A549 (cell line): ENCODE results near the gene ADGRG6.

Source experiments
- EP300 ChIP-seq, 2 experiments: fragments of >200 bp; sonication (Bioruptor Twin); formaldehyde crosslinking; IDR thresholded peaks; 2 replicates in 1 of 2; 3 replicates in 1 of 2; pipeline ENCODE4 v1.6.1; 2016 to 2017
- JUNB ChIP-seq: fragments of >200 bp; sonication (Bioruptor Twin); formaldehyde crosslinking; IDR thresholded peaks from 2 replicates; pipeline ENCODE4 v1.6.1; 2016
- MAFK ChIP-seq: fragments of 450-650 bp; IDR thresholded peaks from 2 replicates; pipeline ENCODE4 v1.6.1; 2014; ENCODE audit not compliant: partially characterized antibody
- POLR2A ChIP-seq: IDR thresholded peaks from 2 replicates; pipeline ENCODE4 v1.6.1; 2012; ENCODE audit warnings: mild to moderate bottlenecking, low read length
- POLR2AphosphoS2 ChIP-seq: conservative IDR thresholded peaks from 2 replicates; pipeline ENCODE4 v1.6.1; 2012; ENCODE audit warnings: low read length, improper control_type of control experiment, inconsistent platforms
- TF ChIP-seq, protein P1 (sequence below): fragments of >200 bp; sonication (Bioruptor Twin); formaldehyde crosslinking; IDR thresholded peaks from 3 replicates; pipeline ENCODE4 v1.5.1; 2016
- TF ChIP-seq, protein P2 (sequence below): fragments of 200-600 bp; sonication (generic); IDR thresholded peaks from 2 replicates; pipeline ENCODE4 v1.6.1; 2016; ENCODE audit warnings: antibody characterized with exemption, mild to moderate bottlenecking, moderate library complexity

GRCh38 chr6:142284419-142284818 is 17.4 kb upstream of the ADGRG6 start:
- TF ChIP-seq, protein P1, sequence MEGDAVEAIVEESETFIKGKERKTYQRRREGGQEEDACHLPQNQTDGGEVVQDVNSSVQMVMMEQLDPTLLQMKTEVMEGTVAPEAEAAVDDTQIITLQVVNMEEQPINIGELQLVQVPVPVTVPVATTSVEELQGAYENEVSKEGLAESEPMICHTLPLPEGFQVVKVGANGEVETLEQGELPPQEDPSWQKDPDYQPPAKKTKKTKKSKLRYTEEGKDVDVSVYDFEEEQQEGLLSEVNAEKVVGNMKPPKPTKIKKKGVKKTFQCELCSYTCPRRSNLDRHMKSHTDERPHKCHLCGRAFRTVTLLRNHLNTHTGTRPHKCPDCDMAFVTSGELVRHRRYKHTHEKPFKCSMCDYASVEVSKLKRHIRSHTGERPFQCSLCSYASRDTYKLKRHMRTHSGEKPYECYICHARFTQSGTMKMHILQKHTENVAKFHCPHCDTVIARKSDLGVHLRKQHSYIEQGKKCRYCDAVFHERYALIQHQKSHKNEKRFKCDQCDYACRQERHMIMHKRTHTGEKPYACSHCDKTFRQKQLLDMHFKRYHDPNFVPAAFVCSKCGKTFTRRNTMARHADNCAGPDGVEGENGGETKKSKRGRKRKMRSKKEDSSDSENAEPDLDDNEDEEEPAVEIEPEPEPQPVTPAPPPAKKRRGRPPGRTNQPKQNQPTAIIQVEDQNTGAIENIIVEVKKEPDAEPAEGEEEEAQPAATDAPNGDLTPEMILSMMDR, result no peak
- no peak for TF ChIP-seq MAFK
- TF ChIP-seq EP300 (IDR thresholded peaks at IDR 0.05), result no peak
- TF ChIP-seq, protein P2, sequence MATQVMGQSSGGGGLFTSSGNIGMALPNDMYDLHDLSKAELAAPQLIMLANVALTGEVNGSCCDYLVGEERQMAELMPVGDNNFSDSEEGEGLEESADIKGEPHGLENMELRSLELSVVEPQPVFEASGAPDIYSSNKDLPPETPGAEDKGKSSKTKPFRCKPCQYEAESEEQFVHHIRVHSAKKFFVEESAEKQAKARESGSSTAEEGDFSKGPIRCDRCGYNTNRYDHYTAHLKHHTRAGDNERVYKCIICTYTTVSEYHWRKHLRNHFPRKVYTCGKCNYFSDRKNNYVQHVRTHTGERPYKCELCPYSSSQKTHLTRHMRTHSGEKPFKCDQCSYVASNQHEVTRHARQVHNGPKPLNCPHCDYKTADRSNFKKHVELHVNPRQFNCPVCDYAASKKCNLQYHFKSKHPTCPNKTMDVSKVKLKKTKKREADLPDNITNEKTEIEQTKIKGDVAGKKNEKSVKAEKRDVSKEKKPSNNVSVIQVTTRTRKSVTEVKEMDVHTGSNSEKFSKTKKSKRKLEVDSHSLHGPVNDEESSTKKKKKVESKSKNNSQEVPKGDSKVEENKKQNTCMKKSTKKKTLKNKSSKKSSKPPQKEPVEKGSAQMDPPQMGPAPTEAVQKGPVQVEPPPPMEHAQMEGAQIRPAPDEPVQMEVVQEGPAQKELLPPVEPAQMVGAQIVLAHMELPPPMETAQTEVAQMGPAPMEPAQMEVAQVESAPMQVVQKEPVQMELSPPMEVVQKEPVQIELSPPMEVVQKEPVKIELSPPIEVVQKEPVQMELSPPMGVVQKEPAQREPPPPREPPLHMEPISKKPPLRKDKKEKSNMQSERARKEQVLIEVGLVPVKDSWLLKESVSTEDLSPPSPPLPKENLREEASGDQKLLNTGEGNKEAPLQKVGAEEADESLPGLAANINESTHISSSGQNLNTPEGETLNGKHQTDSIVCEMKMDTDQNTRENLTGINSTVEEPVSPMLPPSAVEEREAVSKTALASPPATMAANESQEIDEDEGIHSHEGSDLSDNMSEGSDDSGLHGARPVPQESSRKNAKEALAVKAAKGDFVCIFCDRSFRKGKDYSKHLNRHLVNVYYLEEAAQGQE, result no peak
- TF ChIP-seq POLR2A, result no peak
- TF ChIP-seq JUNB, result no peak
- TF ChIP-seq POLR2AphosphoS2, result no peak
